H1 (cell line): ENCODE measurements around the gene MAML3. TPM values are rescaled to one million over a fixed set of nuclear protein-coding genes. Genes with fewer than 3 reads are reported as not detected.

Experiments
- CTCF ChIA-PET: fragments of 300-600 bp; sonication (Branson Sonifier 250); formaldehyde crosslinking; loops from one replicate; lab custom pipeline; 2021; ENCODE audit not compliant: partially characterized antibody; lab: Charles Lee
- POLR2A ChIA-PET: fragments of 300-600 bp; sonication (Branson Sonifier 250); formaldehyde crosslinking; loops from one replicate; lab custom pipeline; 2021; ENCODE audit warnings: inconsistent platforms; ENCODE audit not compliant: partially characterized antibody; lab: Charles Lee
- DNase-seq, 2 experiments: peaks; one replicate each; pipeline versions ENCODE4 v3.0.0 to v3.0.0-alpha.2; 2010 to 2022; ENCODE audit warnings: low spot score in 2 of 2, low read depth in 1 of 2, mixed read lengths in 1 of 2
- FAIRE-seq: peaks from 2 replicates; lab custom pipeline; 2011; peaks lifted over from hg19 to GRCh38; lab: Jason Lieb, UNC
- H2AFZ ChIP-seq: 2 replicates; pipeline ENCODE4 v1.8.1; 2012; ENCODE audit warnings: low read length, inconsistent platforms
- H2AK5ac ChIP-seq: 2 replicates; pipeline ENCODE4 v1.6.1; 2013; ENCODE audit warnings: low read depth, low read length
- H2BK120ac ChIP-seq: replicated peaks from 2 replicates; pipeline ENCODE3; 2013; ENCODE audit warnings: low read depth, low read length, inconsistent platforms
- H2BK12ac ChIP-seq: 2 replicates; pipeline ENCODE4 v1.6.1; 2013; ENCODE audit warnings: low read depth, low read length
- H2BK15ac ChIP-seq: 2 replicates; pipeline ENCODE4 v1.6.1; 2013; ENCODE audit warnings: low read length
- H2BK20ac ChIP-seq: 2 replicates; pipeline ENCODE4 v1.6.1; 2013; ENCODE audit warnings: low read length
- H2BK5ac ChIP-seq: 2 replicates; pipeline ENCODE4 v1.6.1; 2013; ENCODE audit warnings: low read depth, low read length
- H3K14ac ChIP-seq: 2 replicates; pipeline ENCODE4 v1.6.1; 2013; ENCODE audit warnings: inconsistent platforms; ENCODE audit not compliant: insufficient read length
- H3K18ac ChIP-seq: 2 replicates; pipeline ENCODE4 v1.6.1; 2013; ENCODE audit warnings: low read length; ENCODE audit errors: extremely low read depth
- H3K23ac ChIP-seq: 2 replicates; pipeline ENCODE4 v1.6.1; 2013; ENCODE audit warnings: inconsistent platforms; ENCODE audit not compliant: insufficient read length
- H3K23me2 ChIP-seq: 2 replicates; pipeline ENCODE4 v1.6.1; 2013; ENCODE audit warnings: low read depth, low read length
- H3K27ac ChIP-seq: 2 replicates; pipeline ENCODE4 v1.6.1; 2011; ENCODE audit warnings: low read depth, low read length, inconsistent platforms
- H3K27me3 ChIP-seq, 4 experiments: replicated peaks in 1 of 4; 1 replicate in 1 of 4; 2 replicates in 3 of 4; pipeline versions ENCODE4 v1.6.1 to v1.8.1; 2011 to 2013; ENCODE audit warnings: low read length in 3 of 4, mild to moderate bottlenecking in 3 of 4, inconsistent platforms in 2 of 4, mixed read lengths in 2 of 4, moderate library complexity in 1 of 4; ENCODE audit not compliant: control insufficient read depth in 3 of 4, insufficient read depth in 3 of 4; ENCODE audit errors: extremely low read depth in 1 of 4
- H3K36me3 ChIP-seq, 4 experiments: 2 replicates each; pipeline versions ENCODE4 v1.6.1 to v1.8.1; 2011 to 2013; ENCODE audit warnings: mild to moderate bottlenecking in 4 of 4, low read length in 3 of 4, moderate library complexity in 2 of 4, control low read depth in 1 of 4, inconsistent platforms in 1 of 4; ENCODE audit not compliant: insufficient read depth in 4 of 4, control insufficient read depth in 2 of 4
- H3K4ac ChIP-seq: replicated peaks from 2 replicates; pipeline ENCODE3; 2013; ENCODE audit warnings: low read length, low read depth, mixed read lengths, inconsistent platforms; ENCODE audit not compliant: insufficient read length
- H3K4me1 ChIP-seq, 4 experiments: replicated peaks in 1 of 4; 1 replicate in 1 of 4; 2 replicates in 3 of 4; pipeline versions ENCODE4 v1.6.1 to v1.8.1; 2011 to 2013; ENCODE audit warnings: low read length in 3 of 4, inconsistent platforms in 2 of 4, mixed read lengths in 1 of 4; ENCODE audit not compliant: insufficient read depth in 4 of 4, control insufficient read depth in 3 of 4
- H3K4me2 ChIP-seq, 2 experiments: 2 replicates each; pipeline versions ENCODE4 v1.6.1 to v1.8.1; 2011 to 2013; ENCODE audit warnings: low read depth in 2 of 2, low read length in 2 of 2, control low read depth in 1 of 2, inconsistent platforms in 1 of 2, mild to moderate bottlenecking in 1 of 2; ENCODE audit not compliant: insufficient read depth in 1 of 2
- H3K4me3 ChIP-seq, 4 experiments: fragments of 200-600, 300-600 bp in 1 of 4; sonication (generic), shearing (Covaris generic), sonication (Bioruptor Twin) in 1 of 4; 2 replicates each; pipeline versions ENCODE4 v1.5.1 to v1.8.1; 2011 to 2016; ENCODE audit warnings: low read length in 4 of 4, low read depth in 3 of 4, control low read depth in 2 of 4, inconsistent platforms in 2 of 4, mild to moderate bottlenecking in 2 of 4, mixed read lengths in 1 of 4, moderate library complexity in 1 of 4; ENCODE audit not compliant: insufficient read depth in 2 of 4; ENCODE audit errors: extremely low read depth in 1 of 4
- H3K56ac ChIP-seq: replicated peaks from 2 replicates; pipeline ENCODE3; 2013; ENCODE audit warnings: low read depth, mild to moderate bottlenecking, mixed read lengths, low read length, inconsistent platforms; ENCODE audit not compliant: insufficient read length
- H3K79me1 ChIP-seq: 2 replicates; pipeline ENCODE4 v1.6.1; 2013; ENCODE audit warnings: low read depth, low read length, control low read depth
- H3K79me2 ChIP-seq, 2 experiments: 2 replicates each; pipeline versions ENCODE4 v1.6.1 to v1.8.1; 2012 to 2013; ENCODE audit warnings: low read length in 2 of 2, mild to moderate bottlenecking in 2 of 2, inconsistent platforms in 1 of 2; ENCODE audit not compliant: insufficient read depth in 2 of 2, control insufficient read depth in 1 of 2
- H3K9ac ChIP-seq, 4 experiments: replicated peaks in 1 of 4; 1 replicate in 1 of 4; 2 replicates in 3 of 4; pipeline versions ENCODE4 v1.6.1 to v1.8.1; 2011 to 2013; ENCODE audit warnings: low read depth in 3 of 4, low read length in 3 of 4, control low read depth in 2 of 4, mild to moderate bottlenecking in 2 of 4, moderate library complexity in 2 of 4, inconsistent platforms in 1 of 4; ENCODE audit errors: extremely low read depth in 1 of 4
- H3K9me3 ChIP-seq, 2 experiments: 2 replicates each; pipeline versions ENCODE4 v1.6.1 to v1.8.1; 2012 to 2013; ENCODE audit warnings: mild to moderate bottlenecking in 2 of 2, moderate library complexity in 2 of 2, control low read depth in 1 of 2, inconsistent platforms in 1 of 2, low read depth in 1 of 2, low read length in 1 of 2, mixed read lengths in 1 of 2; ENCODE audit not compliant: insufficient read depth in 2 of 2
- H4K20me1 ChIP-seq, 2 experiments: replicated peaks in 1 of 2; 2 replicates each; pipeline versions ENCODE3 to v1.8.1; 2011 to 2013; ENCODE audit warnings: inconsistent platforms in 2 of 2, low read length in 2 of 2, mild to moderate bottlenecking in 1 of 2; ENCODE audit not compliant: insufficient read depth in 2 of 2, control insufficient read depth in 1 of 2
- H4K5ac ChIP-seq: 2 replicates; pipeline ENCODE4 v1.6.1; 2013; ENCODE audit warnings: low read length, low read depth, mixed read lengths, inconsistent platforms; ENCODE audit not compliant: insufficient read length
- H4K8ac ChIP-seq: 2 replicates; pipeline ENCODE4 v1.8.0; 2013; ENCODE audit warnings: mild to moderate bottlenecking, moderate library complexity, low read length, inconsistent platforms; ENCODE audit not compliant: insufficient read depth; ENCODE audit errors: extremely low read depth
- H4K91ac ChIP-seq: replicated peaks from 2 replicates; pipeline ENCODE3; 2013; ENCODE audit warnings: low read length, mixed read lengths, inconsistent platforms; ENCODE audit not compliant: insufficient read length
- BACH1 ChIP-seq: IDR thresholded peaks from 2 replicates; pipeline ENCODE4 v1.6.1; 2012; ENCODE audit warnings: low read length, improper control_type of control experiment
- CBX8 ChIP-seq: fragments of 300-800, 300-1000 bp; sonication (generic); IDR thresholded peaks from 2 replicates; pipeline ENCODE4 v1.7.1; 2016; ENCODE audit warnings: low read depth, low read length, borderline replicate concordance
- CEBPB ChIP-seq: IDR thresholded peaks from 2 replicates; pipeline ENCODE4 v1.6.1; 2012; ENCODE audit warnings: low read depth, low read length
- JUN ChIP-seq: IDR thresholded peaks from 2 replicates; pipeline ENCODE4 v1.6.1; 2011; ENCODE audit warnings: low read depth, mild to moderate bottlenecking, improper control_type of control experiment, low read length
- MAFK ChIP-seq: IDR thresholded peaks from 2 replicates; pipeline ENCODE4 v1.6.1; 2012; ENCODE audit warnings: low read depth, mild to moderate bottlenecking, improper control_type of control experiment, low read length
- PHF8 ChIP-seq: fragments of 200-600 bp; sonication (generic); conservative IDR thresholded peaks from 2 replicates; pipeline ENCODE4 v1.7.1; 2012; ENCODE audit warnings: low read depth, mild to moderate bottlenecking, inconsistent platforms, low read length, moderate library complexity
- SIRT6 ChIP-seq: IDR thresholded peaks from one replicate; pipeline ENCODE4 v1.7.1; 2012; ENCODE audit warnings: low read length, inconsistent platforms
- TEAD4 ChIP-seq: IDR thresholded peaks from 2 replicates; pipeline ENCODE4 v1.6.1; 2012; ENCODE audit warnings: low read depth, low read length, inconsistent platforms, mixed read lengths
- WGBS, 2 experiments: shearing (Covaris generic) in 1 of 2; methylation state at CpG; one replicate each; pipeline versions ENCODE4 v1.1.6 to v1.1.7; 2013 to 2015; ENCODE audit warnings: low lambda C conversion rate in 2 of 2, mixed read lengths in 2 of 2, inconsistent platforms in 1 of 2, low coverage in 1 of 2, missing lambda C conversion rate in 1 of 2; ENCODE audit not compliant: insufficient replicate concordance in 2 of 2, insufficient coverage in 1 of 2, insufficient read length in 1 of 2; ENCODE audit errors: extremely low coverage in 1 of 2, missing lambda C conversion rate in 1 of 2; 5-methylcytosine and 5-hydroxymethylcytosine counted together
- polyA plus RNA-seq, 7 experiments: library from polyadenylated mRNA; depleted of rRNA in 3 of 7; stranded (reverse) in 5 of 7; unstranded in 2 of 7; fragments of >200 nt in 5 of 7; fragments of 200-250 nt in 2 of 7; gene quantifications; 1 replicate in 5 of 7; 2 replicates in 1 of 7; 4 replicates in 1 of 7; pipeline versions ENCODE4 v1.2.1 to v1.2.3, GENCODE V29; 2011 to 2013; ENCODE audit warnings: missing spikeins in 2 of 7, mixed read lengths in 2 of 7
- total RNA-seq: library from RNA; stranded (reverse); fragmentation: NEBNext Ultra II Directional; extraction: Animal tissue kit (Norgen Biotek cat#: 25700); gene quantifications from 2 replicates; pipeline ENCODE4 v1.2.1, GENCODE V29; 2021
- TF ChIP-seq, protein P1 (sequence below): IDR thresholded peaks from 2 replicates; pipeline ENCODE4 v1.6.1; 2012; ENCODE audit warnings: inconsistent platforms

MAML3 gene
- total and polyA plus RNA-seq, 2 of the 8 experiments (the other 6 are each of a cell fraction or from before 2014, with no cell fraction given) = 2.1 to 5.7 TPM

DNA sequence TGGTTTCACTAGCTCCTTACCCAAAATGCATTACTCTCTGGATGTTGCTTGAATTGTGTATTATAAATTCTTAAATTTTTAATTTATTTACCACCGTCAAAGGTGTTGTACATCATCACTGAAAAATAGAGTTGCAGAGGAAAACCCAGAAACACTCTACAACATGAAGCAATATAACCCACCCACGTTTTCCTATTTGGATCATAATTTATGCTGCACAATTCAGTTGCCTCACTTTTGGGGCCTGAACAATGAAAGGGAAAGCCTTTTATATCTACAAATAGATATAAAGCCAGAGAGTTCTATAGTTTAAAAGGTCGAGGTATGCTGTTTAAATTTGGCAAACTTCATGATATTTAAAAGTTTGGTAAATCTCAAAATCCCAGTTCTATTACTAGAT lies 372.9 kb downstream of the MAML3 start:
- FAIRE-seq = no peak
- H2BK20ac ChIP-seq = no peak overlapping the region
- no peak overlapping the region for H2AK5ac ChIP-seq
- H3K4ac ChIP-seq = no peak overlapping the region
- H3K27me3 ChIP-seq = no peaks in the 10 kb centered on the region
- TF ChIP-seq BACH1 = no peak
- TF ChIP-seq CBX8 = no peak
- no peak for TF ChIP-seq PHF8
- TF ChIP-seq, protein P1, sequence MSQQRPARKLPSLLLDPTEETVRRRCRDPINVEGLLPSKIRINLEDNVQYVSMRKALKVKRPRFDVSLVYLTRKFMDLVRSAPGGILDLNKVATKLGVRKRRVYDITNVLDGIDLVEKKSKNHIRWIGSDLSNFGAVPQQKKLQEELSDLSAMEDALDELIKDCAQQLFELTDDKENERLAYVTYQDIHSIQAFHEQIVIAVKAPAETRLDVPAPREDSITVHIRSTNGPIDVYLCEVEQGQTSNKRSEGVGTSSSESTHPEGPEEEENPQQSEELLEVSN = no peak
- TF ChIP-seq CEBPB = no peak
- no peak for TF ChIP-seq MAFK
- TF ChIP-seq TEAD4 = no peak
- TF ChIP-seq JUN = no peak
- no peak for TF ChIP-seq SIRT6
- no peak overlapping the region for H4K8ac ChIP-seq
- no peak overlapping the region for H3K4me2 ChIP-seq
- no peak overlapping the region for H2BK15ac ChIP-seq
- no peak overlapping the region for H3K14ac ChIP-seq
- no peak overlapping the region for H3K4me3 ChIP-seq
- no peak overlapping the region for H3K23ac ChIP-seq
- no peaks in the 10 kb centered on the region for H3K79me1 ChIP-seq
- no peak overlapping the region for H4K5ac ChIP-seq
- peaks cover 5 to 10% (median 8%) of the 10 kb centered on the region in 4 experiments; a peak in 5 of 7 replicates for H3K4me1 ChIP-seq
- DNase-seq = no peak
- ChIA-PET CTCF (interaction anchor here (1.0 to 1.2 kb wide), 2 partner anchors 13 to 20 kb away, joined by 3 to 5 read pairs; no protein-coding TSS in a partner anchor), POLR2A (no interaction called here)
- H3K79me2 ChIP-seq = no peaks in the 10 kb centered on the region
- no peak overlapping the region for H4K91ac ChIP-seq
- H3K23me2 ChIP-seq = no peaks in the 10 kb centered on the region
- no peak overlapping the region for H2BK120ac ChIP-seq
- H2BK12ac ChIP-seq = no peak overlapping the region
- H4K20me1 ChIP-seq = no peaks in the 10 kb centered on the region
- H3K56ac ChIP-seq = no peak overlapping the region
- H2BK5ac ChIP-seq = no peak overlapping the region
- no peak overlapping the region for H3K9ac ChIP-seq
- H3K18ac ChIP-seq = no peak overlapping the region
- 64% methylated on average over 3 of the region's 3 CpGs; no CpG with 5 or more reads in 1 of the 2 experiments for WGBS, 2 experiments
- no peak overlapping the region for H2AFZ ChIP-seq
- no peaks in the 10 kb centered on the region for H3K36me3 ChIP-seq
- no peak overlapping the region for H3K27ac ChIP-seq
- H3K9me3 ChIP-seq = no peaks in the 10 kb centered on the region
